SJCRH30 (cell line): ENCODE data around the gene PARD6B. TPM values are rescaled to one million over a fixed set of nuclear protein-coding genes. Genes with fewer than 3 reads are reported as not detected.
"Not testable (repeated sequence)": the region's sequence is repeated elsewhere in the genome, so short reads cannot be mapped to it uniquely, and the experiment has no call there.

ENCODE experiments used
- DNase-seq, 2 experiments: peaks; one replicate each; pipeline ENCODE4 v3.0.0-alpha.2; 2015 to 2020
- H3K27ac ChIP-seq: fragments of 250-450 bp; sonication (Bioruptor Pico); 2 replicates; pipeline ENCODE4 v1.5.1; 2020; ENCODE audit warnings: mild to moderate bottlenecking, moderate library complexity
- H3K27me3 ChIP-seq: fragments of 250-450 bp; sonication (Bioruptor Pico); 2 replicates; pipeline ENCODE4 v1.5.1; 2020; ENCODE audit warnings: mild to moderate bottlenecking, moderate library complexity
- H3K36me3 ChIP-seq: fragments of 250-450 bp; sonication (Bioruptor Pico); 2 replicates; pipeline ENCODE4 v1.5.1; 2020; ENCODE audit warnings: mild to moderate bottlenecking, moderate library complexity
- H3K4me1 ChIP-seq: fragments of 250-450 bp; sonication (Bioruptor Pico); 2 replicates; pipeline ENCODE4 v1.5.1; 2020; ENCODE audit warnings: mild to moderate bottlenecking, moderate library complexity
- H3K4me3 ChIP-seq: fragments of 250-450 bp; sonication (Bioruptor Pico); 2 replicates; pipeline ENCODE4 v1.5.1; 2020; ENCODE audit warnings: mild to moderate bottlenecking, moderate library complexity
- H3K9me3 ChIP-seq: fragments of 250-450 bp; sonication (Bioruptor Pico); replicated peaks from 2 replicates; pipeline ENCODE4 v1.5.1; 2020; ENCODE audit warnings: mild to moderate bottlenecking, moderate library complexity
- total RNA-seq: library from RNA; depleted of rRNA; stranded (reverse); fragments of >200 nt; shearing (Covaris generic); gene quantifications from 2 replicates; pipeline ENCODE4 v1.2.3, GENCODE V29; 2014; rRNA removed

Gene PARD6B
- total RNA-seq, 1 experiment from 2014 or later = 2.8 TPM

GRCh38 chr20:50799176-50799889 is 68.0 kb downstream of the PARD6B start:
- Histone ChIP-seq H3K4me1 (peaks cover 3% of the 10 kb centered on the region; the same call in 1 of the 2 replicates), H3K36me3 (no peaks in the 10 kb centered on the region), H3K4me3 (no peak overlapping the region), H3K9me3 (no peaks in the 10 kb centered on the region), H3K27me3 (peaks cover 3% of the 10 kb centered on the region), H3K27ac (no peak overlapping the region)
- no peak for DNase-seq

- no peak for DNase-seq
- H3K36me3 ChIP-seq = no peaks in the 10 kb centered on the region
- peaks cover 3% of the 10 kb centered on the region for H3K27me3 ChIP-seq
- no peaks in the 10 kb centered on the region for H3K9me3 ChIP-seq
- no peak overlapping the region for H3K27ac ChIP-seq
- peaks cover 3% of the 10 kb centered on the region; the same call in 1 of the 2 replicates for H3K4me1 ChIP-seq
- H3K4me3 ChIP-seq = no peak overlapping the region
Observed at GRCh38 chr20:50799890-50800550, 68.6 kb downstream of the PARD6B start.

DNA sequence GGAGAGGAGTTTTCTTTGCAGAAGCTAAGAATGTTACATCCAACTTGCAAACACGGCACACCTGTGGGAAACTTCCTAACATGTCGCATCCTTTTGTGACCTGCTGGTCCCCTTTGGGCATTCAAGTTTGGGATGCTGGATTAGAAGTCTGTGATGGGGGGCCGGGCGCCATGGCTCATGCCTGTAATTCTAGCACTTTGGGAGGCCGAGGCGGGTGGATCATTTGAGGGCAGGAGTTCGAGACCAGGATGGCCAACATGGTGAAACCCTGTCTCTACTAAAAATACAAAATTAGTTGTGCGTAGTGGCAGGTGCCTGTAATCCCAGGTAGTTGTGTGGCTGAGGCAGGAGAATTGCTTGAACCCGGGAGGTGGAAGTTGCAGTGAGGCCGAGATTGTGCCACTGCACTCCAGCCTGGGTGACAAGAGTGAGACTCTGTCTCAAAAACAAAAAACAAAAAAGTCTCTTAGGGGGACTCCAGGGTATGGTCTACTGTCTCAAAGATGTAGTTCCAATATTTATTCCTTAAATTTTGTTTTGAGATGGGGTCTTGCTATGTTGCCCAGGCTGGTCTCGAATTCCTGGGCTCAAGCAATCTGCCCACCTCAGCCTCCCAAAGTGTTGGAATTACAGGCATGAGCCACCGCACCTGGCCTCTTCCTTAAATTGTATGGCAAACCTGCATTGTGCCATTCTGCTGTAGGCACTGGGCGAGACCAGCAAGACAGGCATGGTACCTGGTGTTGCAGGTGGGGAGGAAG is 69.8 kb downstream of the PARD6B start:
- DNase-seq, H3K27me3 ChIP-seq, H3K4me3 ChIP-seq, H3K4me1 ChIP-seq, H3K9me3 ChIP-seq, H3K36me3 ChIP-seq, H3K27ac ChIP-seq: not testable (repeated sequence)

DNA sequence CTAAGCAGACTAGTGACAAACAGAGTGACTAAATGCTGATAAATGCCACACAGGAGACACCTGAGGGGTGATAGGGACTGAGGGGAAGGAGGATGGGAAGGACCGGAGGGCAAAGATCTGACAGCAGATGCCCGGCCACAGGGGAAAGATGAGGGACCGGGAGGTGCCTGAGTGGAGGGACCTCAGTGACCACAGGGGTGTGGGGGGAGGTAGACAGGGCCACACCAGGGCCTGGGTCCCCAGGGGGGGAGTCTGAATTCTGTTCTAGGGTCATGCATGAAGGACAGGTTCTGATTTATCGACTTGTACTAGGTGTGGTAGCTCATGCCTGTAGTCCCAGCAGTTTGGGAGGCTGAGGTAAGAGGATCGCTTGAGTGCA is 70.4 kb downstream of the PARD6B start:
- Histone ChIP-seq H3K4me1 (no peaks in the 10 kb centered on the region), H3K27ac (no peak overlapping the region), H3K9me3 (no peaks in the 10 kb centered on the region), H3K27me3 (peaks cover 3% of the 10 kb centered on the region), H3K4me3 (no peak overlapping the region), H3K36me3 (no peaks in the 10 kb centered on the region)
- no peak for DNase-seq

GRCh38 chr20:50802289-50802688 is 70.9 kb downstream of the PARD6B start:
- Histone ChIP-seq H3K9me3 (no peaks in the 10 kb centered on the region), H3K36me3 (no peaks in the 10 kb centered on the region), H3K4me1 (no peaks in the 10 kb centered on the region), H3K27ac (no peak overlapping the region), H3K27me3 (peaks cover 3% of the 10 kb centered on the region), H3K4me3 (no peak overlapping the region)
- DNase-seq = no peak

GRCh38 chr20:50804437-50805348 is 73.3 kb downstream of the PARD6B start:
- Histone ChIP-seq H3K4me1 (no peaks in the 10 kb centered on the region), H3K36me3 (no peaks in the 10 kb centered on the region), H3K27ac (no peak overlapping the region), H3K9me3 (no peaks in the 10 kb centered on the region), H3K4me3 (no peak overlapping the region), H3K27me3 (peaks cover 3% of the 10 kb centered on the region; the same call in 1 of the 2 replicates)
- no peak for DNase-seq

GRCh38 chr20:50805349-50805684 is 73.9 kb downstream of the PARD6B start:
- no peaks in the 10 kb centered on the region for H3K36me3 ChIP-seq
- no peaks in the 10 kb centered on the region for H3K9me3 ChIP-seq
- no peak overlapping the region for H3K27ac ChIP-seq
- no peaks in the 10 kb centered on the region for H3K4me1 ChIP-seq
- H3K27me3 ChIP-seq = peaks cover 3% of the 10 kb centered on the region; the same call in 1 of the 2 replicates
- no peak overlapping the region for H3K4me3 ChIP-seq
- no peak for DNase-seq

DNA sequence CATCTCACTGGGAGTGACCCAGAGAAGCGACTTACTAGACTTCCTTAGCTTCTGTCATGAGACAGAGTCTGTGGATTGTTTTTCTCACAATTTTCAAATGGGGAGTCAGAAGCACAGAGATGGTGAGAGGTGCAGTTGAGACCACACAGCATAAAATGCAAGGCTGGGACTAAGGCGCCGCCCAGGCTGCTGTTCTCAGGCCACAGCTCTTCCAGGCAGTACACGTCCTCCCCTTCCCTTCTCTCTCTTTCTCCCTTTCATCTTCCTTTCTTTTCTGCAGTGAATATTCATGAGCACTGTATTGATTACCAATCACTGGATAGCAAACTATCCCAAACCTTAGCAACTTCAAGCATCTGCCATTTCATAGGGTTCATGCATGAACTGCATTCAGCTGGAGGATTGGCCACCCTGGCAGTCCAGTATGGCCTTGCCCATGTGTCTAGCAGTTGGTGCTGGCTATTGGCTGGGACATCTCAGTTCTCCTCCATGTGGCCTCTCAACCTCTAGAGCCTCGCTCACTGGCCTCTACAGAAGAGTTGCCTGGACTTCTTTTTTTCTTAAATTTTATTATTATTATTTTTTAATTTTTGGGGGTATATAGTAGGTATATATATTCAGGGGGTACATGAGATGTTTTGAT is 74.9 kb downstream of the PARD6B start:
- no peak for DNase-seq
- no peak overlapping the region for H3K4me3 ChIP-seq
- H3K27ac ChIP-seq = no peak overlapping the region
- no peaks in the 10 kb centered on the region for H3K36me3 ChIP-seq
- no peaks in the 10 kb centered on the region for H3K27me3 ChIP-seq
- H3K9me3 ChIP-seq = no peaks in the 10 kb centered on the region
- no peaks in the 10 kb centered on the region for H3K4me1 ChIP-seq

Other genes with a start within 250 kb of the PARD6B start
- gene PTPN1, start 221.2 kb upstream of the PARD6B start, total RNA-seq = 64.3 and 72.3 TPM in 2 replicates
- gene RIPOR3, start 40.0 kb upstream of the PARD6B start, total RNA-seq = 1.7 and 2.6 TPM in 2 replicates
- 5.3 and 5.8 TPM in 2 replicates for gene BCAS4, start 63.5 kb downstream of the PARD6B start, total RNA-seq
- gene ADNP, start 199.9 kb downstream of the PARD6B start, total RNA-seq = 43.5 and 47.5 TPM in 2 replicates
- 153 and 164 TPM in 2 replicates for gene DPM1, start 227.0 kb downstream of the PARD6B start, total RNA-seq
- gene MOCS3, start 227.2 kb downstream of the PARD6B start, total RNA-seq = 14.8 and 15.1 TPM in 2 replicates